ENCODE data around the gene TAOK2.
"Not testable (repeated sequence)": the region's sequence is repeated elsewhere in the genome, so short reads cannot be mapped to it uniquely, and the experiment has no call there.

The TAOK2 gene

DNA sequence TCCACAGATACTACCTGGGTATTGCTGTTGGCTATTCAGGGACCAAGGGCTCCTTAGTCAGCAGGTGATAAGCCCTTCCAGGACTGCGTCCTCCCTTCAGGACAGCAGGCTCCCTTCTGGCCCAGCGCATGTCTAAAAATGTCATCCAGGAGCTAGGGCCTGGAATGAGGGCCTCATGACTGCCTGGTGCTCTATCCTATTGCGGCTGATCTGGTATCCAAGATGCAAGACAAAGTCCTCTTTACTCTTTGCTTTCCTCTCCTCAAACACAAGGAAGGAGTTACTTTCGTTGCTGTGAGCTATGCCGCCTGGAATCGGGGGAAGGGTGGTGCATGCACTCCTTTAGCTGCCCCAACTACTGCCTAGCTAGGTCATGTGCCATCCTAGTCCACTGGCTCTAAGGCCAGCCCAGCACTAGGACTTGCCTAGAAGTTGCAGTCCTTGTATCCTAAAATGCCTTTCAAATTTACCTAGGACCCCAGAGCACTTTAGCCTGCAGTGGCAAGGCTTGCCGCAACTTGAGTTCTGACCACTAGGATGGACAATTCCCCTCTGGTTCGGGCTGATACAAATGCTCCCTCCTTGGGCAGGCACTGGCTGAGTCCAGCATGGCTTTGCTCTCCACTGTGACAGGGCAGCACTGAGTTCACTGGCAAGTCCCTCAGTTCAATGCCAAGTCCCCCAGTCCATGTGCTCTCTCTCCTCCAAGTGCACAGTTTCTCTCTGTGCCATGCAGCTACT is 21.9 kb upstream of the TAOK2 start:
- Histone ChIP-seq H3K36me3 (ENCODE audit: control insufficient read depth, insufficient read depth, low read length) (no peaks in the 10 kb centered on the region), H3K9ac (ENCODE audit: low read length) (no peak overlapping the region), H3K4me1 (ENCODE audit: control insufficient read depth, insufficient read depth, low read length) (no peaks in the 10 kb centered on the region), H3K9me3 (ENCODE audit: control insufficient read depth, low read length) (no peaks in the 10 kb centered on the region), H3K4me3 (ENCODE audit: low read length) (no peak overlapping the region), H3K27me3 (ENCODE audit: control insufficient read depth, insufficient read depth, low read length) (no peaks in the 10 kb centered on the region)

DNA sequence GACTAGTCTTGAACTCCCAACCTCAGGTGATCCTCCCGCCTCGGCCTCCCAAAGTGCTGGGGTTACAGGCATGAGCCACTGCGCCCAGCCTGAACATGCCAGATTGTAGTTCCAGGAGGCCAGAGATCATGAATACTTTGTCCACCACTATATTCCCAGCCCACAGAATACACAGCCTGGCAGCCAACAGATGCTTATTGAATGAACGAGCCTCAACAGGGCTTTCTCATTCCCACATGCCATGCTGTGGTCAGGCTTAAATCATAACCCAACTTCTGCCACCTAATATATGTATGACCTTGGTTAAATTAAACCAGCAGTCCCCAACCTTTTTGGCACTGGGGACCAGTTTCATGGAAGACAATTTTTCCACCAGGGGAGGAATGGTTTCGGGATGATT is 14.9 kb upstream of the TAOK2 start:
- H3K9me3 ChIP-seq (ENCODE audit: control insufficient read depth, low read length) = no peaks in the 10 kb centered on the region
- H3K27me3 ChIP-seq (ENCODE audit: control insufficient read depth, insufficient read depth, low read length) = no peaks in the 10 kb centered on the region
- H3K4me3 ChIP-seq (ENCODE audit: low read length) = no peak overlapping the region
- no peaks in the 10 kb centered on the region for H3K36me3 ChIP-seq (ENCODE audit: control insufficient read depth, insufficient read depth, low read length)
- H3K4me1 ChIP-seq (ENCODE audit: control insufficient read depth, insufficient read depth, low read length) = peaks cover 11% of the 10 kb centered on the region
- H3K9ac ChIP-seq (ENCODE audit: low read length) = no peak overlapping the region

DNA sequence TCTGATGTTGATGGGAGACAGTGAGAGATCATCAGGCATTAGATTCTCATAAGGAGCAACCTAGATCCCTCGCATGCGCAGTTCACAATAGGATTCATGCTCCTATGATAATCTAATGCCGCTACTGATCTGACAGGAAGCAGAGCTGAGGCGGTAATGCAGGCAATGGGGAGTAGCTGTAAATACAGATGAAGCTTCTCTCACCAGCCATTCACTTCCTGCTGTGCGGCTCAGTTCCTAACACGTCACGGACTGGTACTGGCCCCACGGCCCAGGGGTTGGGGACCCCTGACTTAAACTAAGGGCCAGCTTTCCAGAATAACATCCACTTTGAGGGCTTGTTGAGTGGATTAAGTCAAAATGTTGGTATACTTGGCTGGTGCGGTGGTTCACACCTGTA is 14.4 kb upstream of the TAOK2 start:
- H3K9ac ChIP-seq (ENCODE audit: low read length) = no peak overlapping the region
- H3K9me3 ChIP-seq (ENCODE audit: control insufficient read depth, low read length) = no peaks in the 10 kb centered on the region
- H3K27me3 ChIP-seq (ENCODE audit: control insufficient read depth, insufficient read depth, low read length) = no peaks in the 10 kb centered on the region
- H3K4me3 ChIP-seq (ENCODE audit: low read length) = no peak overlapping the region
- H3K4me1 ChIP-seq (ENCODE audit: control insufficient read depth, insufficient read depth, low read length) = peaks cover 11% of the 10 kb centered on the region
- no peaks in the 10 kb centered on the region for H3K36me3 ChIP-seq (ENCODE audit: control insufficient read depth, insufficient read depth, low read length)

DNA sequence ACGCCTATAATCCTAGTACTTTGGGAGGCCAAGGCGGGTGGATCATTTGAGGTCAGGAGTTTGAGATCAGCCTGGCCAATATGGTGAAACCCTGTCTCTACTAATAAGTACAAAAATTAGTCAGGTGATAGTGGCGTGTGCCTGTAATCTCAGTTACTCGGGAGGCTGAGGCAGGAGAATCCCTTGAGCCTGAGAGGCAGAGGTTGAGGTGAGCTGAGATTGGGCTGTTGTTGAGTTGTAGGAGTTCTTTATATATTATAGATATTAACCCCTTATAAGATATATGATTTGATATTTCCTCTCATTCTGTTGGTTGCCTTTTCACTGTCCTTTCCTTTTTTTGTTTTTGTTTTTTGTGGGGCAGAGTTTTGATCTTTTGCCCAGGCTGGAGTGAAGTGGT is 13.8 kb upstream of the TAOK2 start:
- not testable (repeated sequence) for H3K36me3 ChIP-seq (ENCODE audit: control insufficient read depth, insufficient read depth, low read length); H3K9me3 ChIP-seq (ENCODE audit: control insufficient read depth, low read length); H3K9ac ChIP-seq (ENCODE audit: low read length); H3K27me3 ChIP-seq (ENCODE audit: control insufficient read depth, insufficient read depth, low read length); H3K4me3 ChIP-seq (ENCODE audit: low read length)
- H3K4me1 ChIP-seq (ENCODE audit: control insufficient read depth, insufficient read depth, low read length) = peaks cover 11% of the 10 kb centered on the region

DNA sequence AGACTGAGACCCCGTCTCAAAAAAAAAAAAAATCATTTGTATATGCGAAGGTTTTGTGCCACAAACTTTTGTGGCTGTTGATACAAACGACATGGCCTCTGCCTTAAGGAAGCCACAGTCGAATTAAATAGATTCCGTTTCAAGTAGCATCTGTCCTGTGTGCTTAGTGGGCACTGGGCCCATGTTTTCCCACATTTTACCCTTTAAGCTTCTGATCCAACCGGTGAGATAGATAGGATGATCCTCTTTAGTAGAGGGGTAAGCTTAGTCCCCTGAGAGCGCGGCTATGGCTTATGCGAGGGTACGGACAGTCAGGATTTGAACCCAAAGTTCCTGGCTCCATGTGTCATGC is 12.6 kb upstream of the TAOK2 start:
- Histone ChIP-seq H3K9me3 (ENCODE audit: control insufficient read depth, low read length) (no peaks in the 10 kb centered on the region), H3K27me3 (ENCODE audit: control insufficient read depth, insufficient read depth, low read length) (no peaks in the 10 kb centered on the region), H3K4me1 (ENCODE audit: control insufficient read depth, insufficient read depth, low read length) (peaks cover 11% of the 10 kb centered on the region), H3K36me3 (ENCODE audit: control insufficient read depth, insufficient read depth, low read length) (no peaks in the 10 kb centered on the region), H3K9ac (ENCODE audit: low read length) (peak overlapping the region; percentile 80), H3K4me3 (ENCODE audit: low read length) (peak overlapping the region; percentile 82)

DNA sequence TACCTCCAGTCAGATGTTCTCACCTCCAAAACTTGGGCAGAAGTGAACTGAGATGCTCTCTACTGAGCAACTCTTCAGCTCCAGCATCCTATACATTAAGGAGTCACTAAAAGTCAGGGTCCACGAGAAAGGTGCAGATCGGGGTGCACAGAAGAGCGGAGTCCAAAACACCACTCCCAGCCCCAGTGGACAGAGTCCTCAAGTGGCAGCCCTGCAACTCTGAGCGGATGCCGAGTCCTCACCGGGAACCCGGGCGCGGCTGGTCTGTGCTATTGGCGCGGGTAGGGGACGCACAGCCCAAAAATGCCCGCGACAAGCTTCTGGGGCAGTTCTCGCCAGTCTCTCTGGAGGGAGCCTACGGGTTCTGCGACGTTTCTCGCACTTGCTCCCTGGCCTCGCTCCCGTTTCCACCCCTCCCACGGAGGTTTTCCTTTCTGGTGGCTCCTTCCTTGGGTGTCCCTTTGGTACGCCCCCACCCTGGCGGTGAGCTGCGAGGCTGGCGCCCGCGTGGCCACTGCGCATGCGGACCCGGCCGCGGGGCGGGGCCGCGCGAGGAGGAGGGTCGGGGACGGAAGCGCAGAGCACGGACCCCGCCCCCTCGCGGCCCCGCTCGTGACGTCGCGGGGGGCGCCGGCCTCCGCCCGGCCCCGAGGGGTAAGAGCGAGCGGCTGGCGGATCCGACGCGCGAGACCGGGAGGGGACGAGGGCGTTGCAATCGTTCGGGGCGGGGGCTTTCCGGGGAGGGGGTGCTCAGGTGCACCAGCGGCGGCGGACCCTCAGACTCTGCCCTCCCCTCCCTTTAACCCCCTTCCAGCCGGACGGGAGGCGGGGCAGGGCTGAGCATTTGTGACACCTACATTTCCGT is 12.0 kb upstream of the TAOK2 start, which contains the start of gene TMEM219:
TMEM219 (plus strand) TSS at position 601 of the 865 bp plus-strand sequence. CDS start 1,065 bp downstream, outside the sequence.
- H3K36me3 ChIP-seq (ENCODE audit: control insufficient read depth, insufficient read depth, low read length) = no peaks in the 10 kb centered on the region
- peak within 1 kb of the TSS; percentile 82 for H3K4me3 ChIP-seq (ENCODE audit: low read length)
- peaks cover 11% of the 10 kb centered on the region for H3K4me1 ChIP-seq (ENCODE audit: control insufficient read depth, insufficient read depth, low read length)
- H3K9me3 ChIP-seq (ENCODE audit: control insufficient read depth, low read length) = no peaks in the 10 kb centered on the region
- no peaks in the 10 kb centered on the region for H3K27me3 ChIP-seq (ENCODE audit: control insufficient read depth, insufficient read depth, low read length)
- peak within 1 kb of the TSS; percentile 80 for H3K9ac ChIP-seq (ENCODE audit: low read length)

DNA sequence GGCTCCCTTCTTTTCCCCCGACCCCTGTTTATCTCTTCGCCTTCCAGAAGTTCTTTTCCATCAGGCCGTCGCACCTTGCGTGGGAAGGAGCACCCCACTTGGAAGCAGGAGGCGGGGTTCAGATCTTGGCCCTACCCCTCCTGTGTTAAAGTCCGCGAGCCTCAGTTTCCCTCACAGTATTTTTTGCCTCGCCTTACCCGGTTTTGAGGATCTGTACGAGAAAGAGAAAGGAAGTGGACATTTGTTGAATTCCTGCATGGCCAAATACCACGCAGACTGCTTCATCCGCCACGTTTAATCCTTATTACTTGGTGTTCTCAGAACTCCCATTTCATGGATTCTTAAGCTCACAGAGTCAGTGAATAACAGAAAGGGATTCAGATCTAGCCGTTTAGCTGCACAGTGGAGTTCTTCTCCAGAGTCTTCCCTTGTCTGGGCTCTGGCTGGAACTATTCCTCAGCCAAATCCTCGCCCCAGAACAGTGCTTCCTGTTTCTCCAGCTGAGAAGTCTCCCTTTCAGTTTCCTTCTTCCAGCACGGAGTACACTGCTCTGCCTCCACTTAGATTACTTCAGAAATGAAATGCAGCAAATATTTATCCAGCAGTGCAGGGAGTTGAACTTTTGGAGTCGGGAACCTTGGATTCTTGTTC is 11.2 kb upstream of the TAOK2 start:
- Histone ChIP-seq H3K9me3 (ENCODE audit: control insufficient read depth, low read length) (no peaks in the 10 kb centered on the region), H3K4me1 (ENCODE audit: control insufficient read depth, insufficient read depth, low read length) (peaks cover 11% of the 10 kb centered on the region), H3K9ac (ENCODE audit: low read length) (peak overlapping the region; percentile 80)

DNA sequence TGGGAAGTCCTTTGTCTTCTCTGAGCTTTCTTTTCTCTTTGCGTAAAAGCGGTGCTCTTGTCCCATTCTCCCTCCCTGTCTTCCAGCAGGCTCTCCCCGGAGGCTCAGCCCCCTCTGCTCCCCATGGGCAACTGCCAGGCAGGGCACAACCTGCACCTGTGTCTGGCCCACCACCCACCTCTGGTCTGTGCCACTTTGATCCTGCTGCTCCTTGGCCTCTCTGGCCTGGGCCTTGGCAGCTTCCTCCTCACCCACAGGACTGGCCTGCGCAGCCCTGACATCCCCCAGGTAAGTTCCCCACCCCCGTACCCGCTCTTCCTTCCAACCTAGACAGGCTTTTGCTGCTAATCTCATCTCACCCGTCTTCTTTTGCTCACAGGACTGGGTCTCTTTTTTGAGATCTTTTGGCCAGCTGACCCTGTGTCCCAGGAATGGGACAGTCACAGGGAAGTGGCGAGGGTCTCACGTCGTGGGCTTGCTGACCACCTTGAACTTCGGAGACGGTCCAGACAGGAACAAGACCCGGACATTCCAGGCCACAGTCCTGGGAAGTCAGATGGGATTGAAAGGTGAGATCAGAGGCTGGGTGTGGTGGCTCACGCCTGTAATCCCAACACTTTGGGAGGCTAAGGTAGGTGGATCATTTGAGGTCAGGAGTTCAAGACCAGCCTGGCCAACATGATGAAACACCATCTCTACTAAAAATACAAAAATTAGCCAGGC is 10.5 kb upstream of the TAOK2 start:
- H3K4me3 ChIP-seq (ENCODE audit: low read length) = peak overlapping the region; percentile 5
- H3K36me3 ChIP-seq (ENCODE audit: control insufficient read depth, insufficient read depth, low read length) = peaks cover 4% of the 10 kb centered on the region
- H3K9ac ChIP-seq (ENCODE audit: low read length) = peak overlapping the region; percentile 80
- H3K27me3 ChIP-seq (ENCODE audit: control insufficient read depth, insufficient read depth, low read length) = no peaks in the 10 kb centered on the region
- H3K9me3 ChIP-seq (ENCODE audit: control insufficient read depth, low read length) = no peaks in the 10 kb centered on the region
- peaks cover 11% of the 10 kb centered on the region for H3K4me1 ChIP-seq (ENCODE audit: control insufficient read depth, insufficient read depth, low read length)

More for the DNA sequence above, 11.2 kb upstream of the TAOK2 start:
- Histone ChIP-seq H3K4me3 (ENCODE audit: low read length) (peak overlapping the region; percentile 5), H3K27me3 (ENCODE audit: control insufficient read depth, insufficient read depth, low read length) (no peaks in the 10 kb centered on the region), H3K36me3 (ENCODE audit: control insufficient read depth, insufficient read depth, low read length) (no peaks in the 10 kb centered on the region)

DNA sequence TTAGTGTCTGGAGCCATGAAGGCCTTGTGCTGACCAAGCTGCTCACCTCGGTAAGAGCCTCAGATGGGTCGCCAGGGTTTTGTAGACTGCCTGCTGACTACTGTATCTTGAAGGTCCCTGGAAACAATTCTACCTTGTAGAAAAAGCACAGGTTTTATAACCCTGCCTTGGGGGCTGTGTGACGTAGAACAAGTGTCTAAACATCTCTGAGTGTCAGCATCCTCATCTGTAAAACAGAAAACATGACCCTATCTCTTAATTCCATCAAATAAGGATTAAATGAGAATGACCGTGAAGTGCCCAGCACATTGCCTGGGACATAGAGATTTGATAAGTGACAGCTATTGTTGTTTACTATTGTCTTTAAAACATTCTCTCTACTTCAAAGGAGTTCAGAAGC is 5.5 kb upstream of the TAOK2 start:
- Histone ChIP-seq H3K4me1 (ENCODE audit: control insufficient read depth, insufficient read depth, low read length) (peaks cover 3% of the 10 kb centered on the region), H3K9me3 (ENCODE audit: control insufficient read depth, low read length) (no peaks in the 10 kb centered on the region), H3K9ac (ENCODE audit: low read length) (no peak overlapping the region), H3K36me3 (ENCODE audit: control insufficient read depth, insufficient read depth, low read length) (peaks cover 6% of the 10 kb centered on the region), H3K4me3 (ENCODE audit: low read length) (no peak overlapping the region), H3K27me3 (ENCODE audit: control insufficient read depth, insufficient read depth, low read length) (no peaks in the 10 kb centered on the region)

DNA sequence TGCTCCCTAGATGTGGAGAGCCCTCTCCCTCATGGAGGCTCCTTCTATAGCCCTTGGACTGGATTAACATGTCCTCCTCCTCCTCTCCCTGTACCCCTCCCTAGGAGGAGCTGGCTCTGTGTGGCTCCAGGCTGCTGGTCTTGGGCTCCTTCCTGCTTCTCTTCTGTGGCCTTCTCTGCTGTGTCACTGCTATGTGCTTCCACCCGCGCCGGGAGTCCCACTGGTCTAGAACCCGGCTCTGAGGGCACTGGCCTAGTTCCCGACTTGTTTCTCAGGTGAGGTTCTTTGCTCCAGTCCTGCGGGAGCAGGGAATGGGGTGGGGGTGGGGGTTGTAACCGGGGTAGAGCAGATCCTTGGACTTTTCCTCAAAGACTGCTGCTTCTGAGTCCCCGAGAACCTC is 2.4 kb upstream of the TAOK2 start:
- H3K9ac ChIP-seq (ENCODE audit: low read length) = no peak overlapping the region
- peaks cover 16% of the 10 kb centered on the region for H3K4me1 ChIP-seq (ENCODE audit: control insufficient read depth, insufficient read depth, low read length)
- H3K4me3 ChIP-seq (ENCODE audit: low read length) = no peak overlapping the region
- peaks cover 6% of the 10 kb centered on the region for H3K36me3 ChIP-seq (ENCODE audit: control insufficient read depth, insufficient read depth, low read length)
- H3K27me3 ChIP-seq (ENCODE audit: control insufficient read depth, insufficient read depth, low read length) = no peaks in the 10 kb centered on the region
- H3K9me3 ChIP-seq (ENCODE audit: control insufficient read depth, low read length) = no peaks in the 10 kb centered on the region

DNA sequence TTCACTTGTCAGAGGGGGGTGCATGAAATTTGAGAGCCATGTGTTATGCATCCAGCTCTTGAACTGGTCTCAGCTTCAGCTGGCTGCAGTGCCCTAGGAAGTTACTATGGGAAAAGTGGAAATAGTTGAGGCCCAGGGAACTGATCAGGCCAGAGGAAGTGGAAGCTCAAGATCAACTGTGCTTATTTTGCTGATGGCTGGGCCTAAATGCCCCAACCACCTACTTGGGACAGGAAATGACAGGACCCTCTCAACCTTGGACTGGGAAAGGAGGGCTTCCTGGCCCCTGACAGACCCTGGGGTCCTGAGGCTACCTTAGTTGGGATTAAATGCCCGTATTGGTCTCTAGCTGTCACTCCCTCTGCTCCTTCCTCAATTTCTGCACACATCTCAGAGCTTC is 1.2 kb upstream of the TAOK2 start:
- Histone ChIP-seq H3K4me3 (ENCODE audit: low read length) (no peak overlapping the region), H3K9ac (ENCODE audit: low read length) (no peak overlapping the region), H3K4me1 (ENCODE audit: control insufficient read depth, insufficient read depth, low read length) (peaks cover 25% of the 10 kb centered on the region), H3K36me3 (ENCODE audit: control insufficient read depth, insufficient read depth, low read length) (peaks cover 6% of the 10 kb centered on the region), H3K27me3 (ENCODE audit: control insufficient read depth, insufficient read depth, low read length) (no peaks in the 10 kb centered on the region), H3K9me3 (ENCODE audit: control insufficient read depth, low read length) (no peaks in the 10 kb centered on the region)
